ENCODE data around the gene CERS3.

The CERS3 gene

GRCh38 chr15:100569391-100569790 is 40.6 kb upstream of the CERS3 start:
- no peak for DNase-seq (ENCODE audit: low read depth)
- no peak overlapping the region for H3K4me3 ChIP-seq (ENCODE audit: control insufficient read depth, low read depth, low read length)
- no peak for TF ChIP-seq CTCF (IDR thresholded peaks at IDR 0.05; ENCODE audit: control insufficient read depth, insufficient read depth, low read depth, low read length, missing control alignments)

- no peak for TF ChIP-seq CTCF (IDR thresholded peaks at IDR 0.05; ENCODE audit: control insufficient read depth, insufficient read depth, low read depth, low read length, missing control alignments)
- DNase-seq (ENCODE audit: low read depth) = no peak
Observed at GRCh38 chr15:100566850-100567628, 38.3 kb upstream of the CERS3 start.

GRCh38 chr15:100565591-100565990 is 36.8 kb upstream of the CERS3 start:
- no peak for TF ChIP-seq CTCF (IDR thresholded peaks at IDR 0.05; ENCODE audit: control insufficient read depth, insufficient read depth, low read depth, low read length, missing control alignments)
- DNase-seq (ENCODE audit: low read depth) = no peak
- no peak overlapping the region for H3K4me3 ChIP-seq (ENCODE audit: control insufficient read depth, low read depth, low read length)

More at GRCh38 chr15:100566850-100567628, 38.3 kb upstream of the CERS3 start:
- H3K4me3 ChIP-seq (ENCODE audit: control insufficient read depth, low read depth, low read length) = no peak overlapping the region

- H3K4me3 ChIP-seq (ENCODE audit: control insufficient read depth, low read depth, low read length) = no peak overlapping the region
- no peak for TF ChIP-seq CTCF (IDR thresholded peaks at IDR 0.05; ENCODE audit: control insufficient read depth, insufficient read depth, low read depth, low read length, missing control alignments)
- no peak for DNase-seq (ENCODE audit: low read depth)
Observed at GRCh38 chr15:100560323-100560722, 31.6 kb upstream of the CERS3 start.

- no peak for TF ChIP-seq CTCF (IDR thresholded peaks at IDR 0.05; ENCODE audit: control insufficient read depth, insufficient read depth, low read depth, low read length, missing control alignments)
- peak; percentile 55 for DNase-seq (ENCODE audit: low read depth)
- H3K4me3 ChIP-seq (ENCODE audit: control insufficient read depth, low read depth, low read length) = no peak overlapping the region
Observed at GRCh38 chr15:100559330-100559729, 30.6 kb upstream of the CERS3 start.

GRCh38 chr15:100558771-100559254 is 30.1 kb upstream of the CERS3 start:
- no peak for DNase-seq (ENCODE audit: low read depth)
- TF ChIP-seq CTCF (IDR thresholded peaks at IDR 0.05; ENCODE audit: control insufficient read depth, insufficient read depth, low read depth, low read length, missing control alignments) = no peak
- H3K4me3 ChIP-seq (ENCODE audit: control insufficient read depth, low read depth, low read length) = no peak overlapping the region
